GM21447 (cell line): ENCODE data around the gene SOBP.

ENCODE experiments used
- ATAC-seq: cut with Tn5 transposase; IDR thresholded peaks from one replicate; pipeline ENCODE4 v1.9.1; 2021; ENCODE audit not compliant: unreplicated experiment

The SOBP gene

GRCh38 chr6:107707346-107708275, 217.7 kb downstream of the SOBP start:
- ATAC-seq, result no peak

DNA sequence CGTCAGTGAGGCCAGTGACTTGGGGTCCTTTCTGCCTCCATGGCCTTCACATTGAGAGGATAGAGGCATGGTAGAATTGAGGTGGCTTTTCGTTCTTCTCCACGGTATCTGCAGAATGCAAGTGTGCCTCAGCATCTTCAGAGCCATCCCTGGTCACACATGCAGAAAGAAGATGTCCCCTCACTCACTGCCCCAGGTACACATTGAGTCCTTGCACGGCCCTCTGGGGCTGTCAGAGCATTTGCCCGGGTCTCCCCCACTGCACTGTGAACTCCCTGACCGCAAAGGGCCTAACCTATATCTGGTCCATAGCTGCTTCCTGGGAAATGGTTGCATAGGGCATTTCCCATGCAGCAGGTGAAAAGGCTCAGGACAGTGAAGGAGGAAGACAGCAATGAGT, 218.5 kb downstream of the SOBP start:
- no peak for ATAC-seq

DNA sequence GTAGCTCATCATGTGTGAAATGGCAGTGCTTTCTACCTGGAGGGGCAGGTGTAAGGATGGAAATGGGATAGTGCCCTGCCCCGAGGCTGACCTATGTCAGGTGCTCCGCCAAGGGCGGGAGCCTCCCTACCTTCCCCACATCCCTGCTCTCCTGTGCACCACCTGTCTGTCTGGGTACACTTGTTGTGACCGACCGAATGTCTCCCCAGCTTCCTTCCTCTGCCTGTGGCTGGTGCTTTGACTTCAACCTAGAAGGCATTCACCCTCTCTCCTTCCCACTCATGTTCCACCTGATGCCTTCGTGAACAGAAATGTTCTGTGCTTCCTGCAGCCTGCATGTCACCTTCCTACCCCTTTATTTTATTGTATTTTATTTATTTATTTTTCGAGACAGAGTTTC, 219.4 kb downstream of the SOBP start:
- no peak for ATAC-seq
